HepG2 (cell line): ENCODE results near the gene GRID1. TPM values are rescaled to one million over a fixed set of nuclear protein-coding genes. Genes with fewer than 3 reads are reported as not detected.

Experiments
- ATAC-seq: fragments of 200-7000 bp; cut with Tn5 transposase; 3 replicates; pipeline ENCODE4 v1.9.1; 2020; ENCODE audit warnings: mild to moderate bottlenecking, moderate library complexity
- BruUV-seq: library from RNA; stranded (reverse); fragments of 400-500 nt; replicated peaks from 2 replicates; lab custom pipeline; 2021; lab: Mats Ljungman, UMichigan
- CTCF ChIA-PET: fragments of 300-600 bp; formaldehyde crosslinking; extraction: SDS; loops from one replicate; lab custom pipeline; 2021; ENCODE audit warnings: low total read pairs, inconsistent platforms, low intra/inter-chr PET ratio; lab: Yijun Ruan, JAX
- POLR2A ChIA-PET: fragments of 350-600 bp; sonication (Branson Sonifier 250); formaldehyde crosslinking; loops from one replicate; lab custom pipeline; 2020; ENCODE audit warnings: antibody characterized with exemption, inconsistent platforms; lab: Yijun Ruan, JAX
- DNase-seq: peaks from one replicate; pipeline ENCODE4 v3.0.0-alpha.2; 2015; ENCODE audit warnings: low spot score
- FAIRE-seq: peaks from 3 replicates; lab custom pipeline; 2011; peaks lifted over from hg19 to GRCh38; lab: Jason Lieb, UNC
- H2AFZ ChIP-seq: one replicate; pipeline ENCODE4 v1.6.1; 2011; ENCODE audit warnings: low read length, inconsistent platforms
- H3K27ac ChIP-seq: fragments of 300-600 bp; 3 replicates; pipeline ENCODE4 v1.8.0; 2011; ENCODE audit warnings: mixed run types, mild to moderate bottlenecking, mixed read lengths, low read length, inconsistent platforms; ENCODE audit not compliant: insufficient read depth; ENCODE audit errors: extremely low read length
- H3K27me3 ChIP-seq, 2 experiments: fragments of 200-600 bp in 1 of 2; 2 replicates in 1 of 2; 3 replicates in 1 of 2; pipeline versions ENCODE4 v1.6.0 to v1.8.0; 2011; ENCODE audit warnings: low read length in 2 of 2, mild to moderate bottlenecking in 2 of 2, moderate library complexity in 2 of 2, inconsistent platforms in 1 of 2; ENCODE audit not compliant: insufficient read depth in 2 of 2, control insufficient read depth in 1 of 2
- H3K36me3 ChIP-seq, 2 experiments: fragments of 200-600 bp in 1 of 2; replicated peaks in 1 of 2; 2 replicates in 1 of 2; 3 replicates in 1 of 2; pipeline versions ENCODE4 v1.5.1 to v1.8.0; 2011; ENCODE audit warnings: low read length in 2 of 2, inconsistent platforms in 1 of 2; ENCODE audit not compliant: insufficient read depth in 2 of 2, control insufficient read depth in 1 of 2
- H3K4me1 ChIP-seq: 2 replicates; pipeline ENCODE4 v1.5.1; 2012; ENCODE audit warnings: low read length, inconsistent platforms; ENCODE audit not compliant: insufficient read depth
- H3K4me2 ChIP-seq: 2 replicates; pipeline ENCODE4 v1.6.0; 2011; ENCODE audit warnings: low read depth, low read length, inconsistent platforms
- H3K4me3 ChIP-seq, 3 experiments: fragments of 200-600 bp in 1 of 3; sonication (generic), shearing (Covaris generic) in 1 of 3; replicated peaks in 1 of 3; 2 replicates each; pipeline ENCODE4 v1.5.1; 2011 to 2016; ENCODE audit warnings: low read length in 3 of 3, inconsistent platforms in 2 of 3, low read depth in 2 of 3, mild to moderate bottlenecking in 2 of 3, control low read depth in 1 of 3, mixed read lengths in 1 of 3; ENCODE audit not compliant: insufficient read depth in 1 of 3
- H3K79me2 ChIP-seq: one replicate; pipeline ENCODE4 v1.6.1; 2011; ENCODE audit warnings: low read length, inconsistent platforms; ENCODE audit not compliant: insufficient read depth
- H3K9ac ChIP-seq: 2 replicates; pipeline ENCODE4 v1.6.0; 2011; ENCODE audit warnings: mild to moderate bottlenecking, low read depth, low read length, inconsistent platforms; ENCODE audit not compliant: insufficient read depth
- H3K9me3 ChIP-seq: 2 replicates; pipeline ENCODE4 v1.5.1; 2012; ENCODE audit warnings: mild to moderate bottlenecking, low read length
- H4K20me1 ChIP-seq: 2 replicates; pipeline ENCODE4 v1.6.0; 2011; ENCODE audit warnings: inconsistent platforms, mild to moderate bottlenecking, low read length, moderate library complexity; ENCODE audit not compliant: insufficient read depth
- BRD4 ChIP-seq: sonication (generic); formaldehyde crosslinking; IDR thresholded peaks from 2 replicates; pipeline ENCODE4 v1.4.0; 2020; ENCODE audit warnings: missing genetic modification reagents
- HNRNPL ChIP-seq: fragments of 200-400 bp; formaldehyde crosslinking; IDR thresholded peaks from 2 replicates; pipeline ENCODE4 v1.6.1; 2017; ENCODE audit warnings: mild to moderate bottlenecking, low read depth, low read length
- MYNN ChIP-seq: sonication (generic); formaldehyde crosslinking; IDR thresholded peaks from 2 replicates; pipeline ENCODE4 v1.4.0; 2020; ENCODE audit warnings: mild to moderate bottlenecking, low read depth, missing genetic modification reagents
- PAF1 ChIP-seq: IDR thresholded peaks from 2 replicates; pipeline ENCODE4 v1.6.1; 2016; ENCODE audit warnings: missing genetic modification reagents, missing compliant biosample characterization
- SALL1 ChIP-seq: sonication (generic); formaldehyde crosslinking; IDR thresholded peaks from 2 replicates; pipeline ENCODE4 v1.8.0; 2022; ENCODE audit warnings: mild to moderate bottlenecking, missing genetic modification reagents
- U2AF1 ChIP-seq: fragments of 200-400 bp; formaldehyde crosslinking; optimal IDR thresholded peaks from 2 replicates; pipeline ENCODE3; 2017; ENCODE audit warnings: mild to moderate bottlenecking, low read depth, low read length
- ZC3H4 ChIP-seq: sonication (generic); formaldehyde crosslinking; IDR thresholded peaks from 2 replicates; pipeline ENCODE4 v1.4.0; 2020; ENCODE audit warnings: missing genetic modification reagents, borderline replicate concordance
- ZIK1 ChIP-seq: sonication (generic); formaldehyde crosslinking; IDR thresholded peaks from 2 replicates; pipeline ENCODE4 v1.5.0; 2020; ENCODE audit warnings: mild to moderate bottlenecking, low read depth, missing genetic modification reagents, borderline replicate concordance
- ZNF484 ChIP-seq: sonication (generic); formaldehyde crosslinking; IDR thresholded peaks from 2 replicates; pipeline ENCODE4 v1.5.1; 2020; ENCODE audit warnings: mild to moderate bottlenecking, low read depth, missing genetic modification reagents, borderline replicate concordance
- WGBS: methylation state at CpG from one replicate; pipeline ENCODE4 v1.1.6; 2017; ENCODE audit warnings: low lambda C conversion rate; 5-methylcytosine and 5-hydroxymethylcytosine counted together
- in situ Hi-C: cut with HindIII; loops from 2 replicates; pipeline ENCODE4 v1.10.0; 2017; ENCODE audit warnings: low pct_unique_long_range_greater_than_20kb; ENCODE audit not compliant: extremely low pct_ligation_motif_present
- intact Hi-C: fragments of 100-400 bp; cut with micrococcal nuclease; formaldehyde crosslinking; loops from one replicate; pipeline ENCODE4 v1.10.0; 2022; ENCODE audit not compliant: unreplicated experiment
- polyA plus RNA-seq, 8 experiments: library from polyadenylated mRNA; depleted of rRNA in 3 of 8; stranded (reverse) in 7 of 8; unstranded in 1 of 8; fragments of >200 nt; fragmentation: Illumina TruSeq in 4 of 8; extraction: Trizol in 4 of 8; gene quantifications; 2 replicates each; pipeline versions ENCODE4 v1.2.1 to v1.2.3, GENCODE V29; 2011 to 2016; ENCODE audit warnings: low read depth in 4 of 8, missing spikeins in 1 of 8, mixed read lengths in 1 of 8; ENCODE audit not compliant: insufficient read depth in 1 of 8
- total RNA-seq, 5 experiments: library from RNA; depleted of rRNA; stranded (reverse); fragments of >200 nt; fragmentation: Illumina TruSeq; extraction: Trizol; gene quantifications; 2 replicates each; pipeline ENCODE4 v1.2.3, GENCODE V29; 2016; ENCODE audit warnings: low read depth in 1 of 5
- TF ChIP-seq, protein P1 (sequence below): sonication (generic); formaldehyde crosslinking; IDR thresholded peaks from 2 replicates; pipeline ENCODE4 v1.5.0; 2020; ENCODE audit warnings: missing genetic modification reagents
- TF ChIP-seq, protein P2 (sequence below): fragments of 450-650 bp; IDR thresholded peaks from 2 replicates; pipeline ENCODE4 v1.6.1; 2016
- TF ChIP-seq, protein P3 (sequence below): IDR thresholded peaks from 2 replicates; pipeline ENCODE4 v1.6.1; 2012; ENCODE audit warnings: low read depth, low read length, improper control_type of control experiment
- TF ChIP-seq, protein P4 (sequence below): sonication (generic); formaldehyde crosslinking; conservative IDR thresholded peaks from 2 replicates; pipeline ENCODE4 v1.4.0; 2020; ENCODE audit warnings: missing genetic modification reagents

The GRID1 gene
- total and polyA plus RNA-seq, 2 of the 13 experiments (the other 11 are each of a cell fraction or from before 2014, with no cell fraction given), result 0.05 TPM; not detected in 1

DNA sequence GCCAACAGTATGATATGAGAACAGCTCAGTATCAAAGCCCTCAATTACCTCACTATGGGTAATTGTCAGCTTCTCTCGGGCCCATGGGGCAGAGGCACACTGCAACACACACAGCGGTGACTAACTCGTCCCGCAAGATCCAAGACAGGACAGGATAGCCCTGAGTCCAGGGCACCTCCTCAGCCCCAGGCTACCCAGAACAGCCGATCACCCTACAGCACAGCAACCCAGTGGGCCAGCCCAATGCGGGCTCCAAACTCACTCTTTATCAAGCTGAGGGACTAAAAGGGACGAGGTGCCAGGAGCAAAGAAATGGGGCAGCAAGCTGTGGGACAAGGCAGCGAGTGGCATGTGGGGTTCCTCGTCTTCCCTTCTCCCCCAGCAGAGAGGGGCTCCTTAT is 765.1 kb downstream of the GRID1 start:
- in situ Hi-C loops (no loop called here), intact Hi-C loops (no loop called here)
- Histone ChIP-seq H3K36me3 (no peaks in the 10 kb centered on the region), H3K4me3 (no peak overlapping the region), H4K20me1 (no peaks in the 10 kb centered on the region), H3K9me3 (no peaks in the 10 kb centered on the region), H3K27ac (no peak overlapping the region), H3K4me1 (no peaks in the 10 kb centered on the region), H3K4me2 (no peak overlapping the region), H2AFZ (no peak overlapping the region), H3K9ac (no peak overlapping the region), H3K79me2 (no peaks in the 10 kb centered on the region), H3K27me3 (peaks cover 0 to 11% of the 10 kb centered on the region in 2 experiments; a peak in 1 of 5 replicates)
- POLR2A ChIA-PET, result no interaction called here
- DNase-seq (no peak), ATAC-seq (no peak), FAIRE-seq (no peak)
- WGBS, result 56% methylated on average over 5 of the region's 9 CpGs
- no TSS peak for BruUV-seq
- TF ChIP-seq, protein P1, sequence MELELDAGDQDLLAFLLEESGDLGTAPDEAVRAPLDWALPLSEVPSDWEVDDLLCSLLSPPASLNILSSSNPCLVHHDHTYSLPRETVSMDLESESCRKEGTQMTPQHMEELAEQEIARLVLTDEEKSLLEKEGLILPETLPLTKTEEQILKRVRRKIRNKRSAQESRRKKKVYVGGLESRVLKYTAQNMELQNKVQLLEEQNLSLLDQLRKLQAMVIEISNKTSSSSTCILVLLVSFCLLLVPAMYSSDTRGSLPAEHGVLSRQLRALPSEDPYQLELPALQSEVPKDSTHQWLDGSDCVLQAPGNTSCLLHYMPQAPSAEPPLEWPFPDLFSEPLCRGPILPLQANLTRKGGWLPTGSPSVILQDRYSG (CRISPR knock-in tag), result no peak
- TF ChIP-seq, protein P2, sequence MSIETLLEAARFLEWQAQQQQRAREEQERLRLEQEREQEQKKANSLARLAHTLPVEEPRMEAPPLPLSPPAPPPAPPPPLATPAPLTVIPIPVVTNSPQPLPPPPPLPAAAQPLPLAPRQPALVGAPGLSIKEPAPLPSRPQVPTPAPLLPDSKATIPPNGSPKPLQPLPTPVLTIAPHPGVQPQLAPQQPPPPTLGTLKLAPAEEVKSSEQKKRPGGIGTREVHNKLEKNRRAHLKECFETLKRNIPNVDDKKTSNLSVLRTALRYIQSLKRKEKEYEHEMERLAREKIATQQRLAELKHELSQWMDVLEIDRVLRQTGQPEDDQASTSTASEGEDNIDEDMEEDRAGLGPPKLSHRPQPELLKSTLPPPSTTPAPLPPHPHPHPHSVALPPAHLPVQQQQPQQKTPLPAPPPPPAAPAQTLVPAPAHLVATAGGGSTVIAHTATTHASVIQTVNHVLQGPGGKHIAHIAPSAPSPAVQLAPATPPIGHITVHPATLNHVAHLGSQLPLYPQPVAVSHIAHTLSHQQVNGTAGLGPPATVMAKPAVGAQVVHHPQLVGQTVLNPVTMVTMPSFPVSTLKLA, result no peak
- CTCF ChIA-PET, result no interaction called here

DNA sequence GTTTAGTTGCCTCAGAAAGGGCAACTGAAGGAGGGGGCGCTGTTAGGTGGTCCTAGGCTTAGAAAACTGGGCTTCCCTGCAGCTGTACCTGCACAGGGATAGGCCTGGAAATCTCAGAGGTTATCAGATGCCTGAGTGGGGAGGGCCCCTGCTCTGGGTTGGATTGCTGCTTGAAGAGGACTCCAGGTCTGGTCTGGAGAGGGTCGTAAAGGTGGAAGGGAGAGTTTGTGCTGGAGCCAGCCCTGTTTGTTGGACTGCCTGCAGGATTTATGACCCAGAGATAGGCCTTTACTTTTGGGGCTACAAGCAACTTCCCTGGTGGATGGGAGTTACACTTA is 765.9 kb downstream of the GRID1 start:
- no peak overlapping the region for H2AFZ ChIP-seq
- DNase-seq (no peak), ATAC-seq (no peak), FAIRE-seq (no peak)
- CTCF ChIA-PET, result no interaction called here
- WGBS, result 25% methylated on average over 2 of the region's 2 CpGs
- intact Hi-C loops (no loop called here), in situ Hi-C loops (no loop called here)
- H3K4me3 ChIP-seq, result no peak overlapping the region
- no peaks in the 10 kb centered on the region for H3K36me3 ChIP-seq
- H3K9ac ChIP-seq, result no peak overlapping the region
- H3K27ac ChIP-seq, result no peak overlapping the region
- H3K9me3 ChIP-seq, result no peaks in the 10 kb centered on the region
- peaks cover 0 to 4% of the 10 kb centered on the region in 2 experiments; a peak in 1 of 5 replicates for H3K27me3 ChIP-seq
- POLR2A ChIA-PET, result no interaction called here
- no peaks in the 10 kb centered on the region for H4K20me1 ChIP-seq
- H3K79me2 ChIP-seq, result no peaks in the 10 kb centered on the region
- no TSS peak for BruUV-seq
- H3K4me1 ChIP-seq, result no peaks in the 10 kb centered on the region
- no peak overlapping the region for H3K4me2 ChIP-seq
- no peak for TF ChIP-seq PAF1 (CRISPR knock-in tag)
- TF ChIP-seq BRD4 (CRISPR knock-in tag), result no peak
- no peak for TF ChIP-seq SALL1
- TF ChIP-seq ZC3H4, result no peak
- no peak for TF ChIP-seq ZIK1
- TF ChIP-seq, protein P3, sequence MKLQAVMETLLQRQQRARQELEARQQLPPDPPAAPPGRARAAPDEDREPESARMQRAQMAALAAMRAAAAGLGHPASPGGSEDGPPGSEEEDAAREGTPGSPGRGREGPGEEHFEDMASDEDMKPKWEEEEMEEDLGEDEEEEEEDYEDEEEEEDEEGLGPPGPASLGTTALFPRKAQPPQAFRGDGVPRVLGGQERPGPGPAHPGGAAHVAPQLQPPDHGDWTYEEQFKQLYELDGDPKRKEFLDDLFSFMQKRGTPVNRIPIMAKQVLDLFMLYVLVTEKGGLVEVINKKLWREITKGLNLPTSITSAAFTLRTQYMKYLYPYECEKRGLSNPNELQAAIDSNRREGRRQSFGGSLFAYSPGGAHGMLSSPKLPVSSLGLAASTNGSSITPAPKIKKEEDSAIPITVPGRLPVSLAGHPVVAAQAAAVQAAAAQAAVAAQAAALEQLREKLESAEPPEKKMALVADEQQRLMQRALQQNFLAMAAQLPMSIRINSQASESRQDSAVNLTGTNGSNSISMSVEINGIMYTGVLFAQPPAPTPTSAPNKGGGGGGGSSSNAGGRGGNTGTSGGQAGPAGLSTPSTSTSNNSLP, result no peak
- no peak for TF ChIP-seq MYNN (CRISPR knock-in tag)
- no peak for TF ChIP-seq HNRNPL
- no peak for TF ChIP-seq ZNF484
- no peak for TF ChIP-seq U2AF1
- TF ChIP-seq, protein P4, sequence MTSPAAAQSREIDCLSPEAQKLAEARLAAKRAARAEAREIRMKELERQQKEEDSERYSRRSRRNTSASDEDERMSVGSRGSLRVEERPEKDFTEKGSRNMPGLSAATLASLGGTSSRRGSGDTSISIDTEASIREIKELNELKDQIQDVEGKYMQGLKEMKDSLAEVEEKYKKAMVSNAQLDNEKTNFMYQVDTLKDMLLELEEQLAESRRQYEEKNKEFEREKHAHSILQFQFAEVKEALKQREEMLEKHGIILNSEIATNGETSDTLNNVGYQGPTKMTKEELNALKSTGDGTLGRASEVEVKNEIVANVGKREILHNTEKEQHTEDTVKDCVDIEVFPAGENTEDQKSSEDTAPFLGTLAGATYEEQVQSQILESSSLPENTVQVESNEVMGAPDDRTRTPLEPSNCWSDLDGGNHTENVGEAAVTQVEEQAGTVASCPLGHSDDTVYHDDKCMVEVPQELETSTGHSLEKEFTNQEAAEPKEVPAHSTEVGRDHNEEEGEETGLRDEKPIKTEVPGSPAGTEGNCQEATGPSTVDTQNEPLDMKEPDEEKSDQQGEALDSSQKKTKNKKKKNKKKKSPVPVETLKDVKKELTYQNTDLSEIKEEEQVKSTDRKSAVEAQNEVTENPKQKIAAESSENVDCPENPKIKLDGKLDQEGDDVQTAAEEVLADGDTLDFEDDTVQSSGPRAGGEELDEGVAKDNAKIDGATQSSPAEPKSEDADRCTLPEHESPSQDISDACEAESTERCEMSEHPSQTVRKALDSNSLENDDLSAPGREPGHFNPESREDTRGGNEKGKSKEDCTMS (CRISPR knock-in tag), result no peak
